Astrocyte (in vitro differentiated cells and primary cell): ENCODE measurements around the gene SRMS. TPM values are rescaled to one million over a fixed set of nuclear protein-coding genes. Genes with fewer than 3 reads are reported as not detected.

ENCODE experiments used
- DNase-seq: peaks from one replicate; pipeline ENCODE4 v3.0.0-alpha.2; 2010; ENCODE audit warnings: low read depth
- FAIRE-seq: peaks from 2 replicates; lab custom pipeline; 2011; peaks lifted over from hg19 to GRCh38; lab: Jason Lieb, UNC
- H2AFZ ChIP-seq: 2 replicates; pipeline ENCODE4 v1.6.0; 2012; ENCODE audit warnings: low read depth, low read length, inconsistent platforms
- H3K27ac ChIP-seq: 2 replicates; pipeline ENCODE4 v1.5.1; 2011; ENCODE audit warnings: low read depth, low read length, inconsistent platforms
- H3K27me3 ChIP-seq: 2 replicates; pipeline ENCODE4 v1.6.0; 2011; ENCODE audit warnings: low read length, inconsistent platforms; ENCODE audit not compliant: insufficient read depth
- H3K36me3 ChIP-seq: 2 replicates; pipeline ENCODE4 v1.5.1; 2011; ENCODE audit warnings: low read length, inconsistent platforms; ENCODE audit not compliant: insufficient read depth
- H3K4me1 ChIP-seq: 2 replicates; pipeline ENCODE4 v1.5.1; 2011; ENCODE audit warnings: low read length, inconsistent platforms; ENCODE audit not compliant: insufficient read depth
- H3K4me2 ChIP-seq: 2 replicates; pipeline ENCODE4 v1.6.0; 2012; ENCODE audit warnings: low read length, inconsistent platforms
- H3K4me3 ChIP-seq: 2 replicates; pipeline ENCODE4 v1.5.1; 2011; ENCODE audit warnings: low read depth, mild to moderate bottlenecking, low read length, inconsistent platforms; ENCODE audit not compliant: insufficient read depth
- H3K79me2 ChIP-seq: 2 replicates; pipeline ENCODE4 v1.6.0; 2012; ENCODE audit warnings: mild to moderate bottlenecking, low read length, inconsistent platforms; ENCODE audit not compliant: insufficient read depth
- H3K9ac ChIP-seq: 2 replicates; pipeline ENCODE4 v1.6.0; 2012; ENCODE audit warnings: mild to moderate bottlenecking, low read length, inconsistent platforms
- H3K9me3 ChIP-seq: 2 replicates; pipeline ENCODE4 v1.5.1; 2012; ENCODE audit warnings: low read depth, mild to moderate bottlenecking, low read length, inconsistent platforms; ENCODE audit not compliant: insufficient read depth
- H4K20me1 ChIP-seq: 2 replicates; pipeline ENCODE4 v1.6.0; 2012; ENCODE audit warnings: low read length, inconsistent platforms; ENCODE audit not compliant: insufficient read depth
- H3K27ac Mint-ChIP-seq: one replicate; pipeline ENCODE4 v1.8.0; 2021; ENCODE audit warnings: mild to moderate bottlenecking, mixed read lengths; ENCODE audit not compliant: unreplicated experiment
- H3K27me3 Mint-ChIP-seq: one replicate; pipeline ENCODE4 v1.8.0; 2021; ENCODE audit warnings: low read depth, mixed read lengths; ENCODE audit not compliant: unreplicated experiment
- H3K36me3 Mint-ChIP-seq: one replicate; pipeline ENCODE4 v1.8.0; 2021; ENCODE audit warnings: low read depth, mixed read lengths; ENCODE audit not compliant: unreplicated experiment
- H3K4me1 Mint-ChIP-seq: one replicate; pipeline ENCODE4 v1.8.0; 2021; ENCODE audit warnings: low read depth, mixed read lengths; ENCODE audit not compliant: unreplicated experiment
- H3K4me3 Mint-ChIP-seq: one replicate; pipeline ENCODE4 v1.8.0; 2021; ENCODE audit warnings: mild to moderate bottlenecking, moderate library complexity, mixed read lengths; ENCODE audit not compliant: unreplicated experiment
- H3K9me3 Mint-ChIP-seq: one replicate; pipeline ENCODE4 v1.8.0; 2021; ENCODE audit warnings: mild to moderate bottlenecking, mixed read lengths; ENCODE audit not compliant: unreplicated experiment
- EZH2 ChIP-seq: IDR thresholded peaks from 2 replicates; pipeline ENCODE4 v1.6.1; 2012; ENCODE audit warnings: mild to moderate bottlenecking, low read length, inconsistent platforms; ENCODE audit not compliant: insufficient read depth
- total RNA-seq: library from RNA; stranded (reverse); gene quantifications from 2 replicates; pipeline ENCODE4 v1.2.1, GENCODE V29; 2021
- TF ChIP-seq, protein P1 (sequence below): IDR thresholded peaks from 2 replicates; pipeline ENCODE4 v1.5.1; 2011; ENCODE audit warnings: low read depth, mild to moderate bottlenecking, inconsistent platforms, low read length, moderate library complexity; ENCODE audit not compliant: insufficient read depth

SRMS gene
- total RNA-seq, 1 donor from 2014 or later = 0.14 TPM

DNA sequence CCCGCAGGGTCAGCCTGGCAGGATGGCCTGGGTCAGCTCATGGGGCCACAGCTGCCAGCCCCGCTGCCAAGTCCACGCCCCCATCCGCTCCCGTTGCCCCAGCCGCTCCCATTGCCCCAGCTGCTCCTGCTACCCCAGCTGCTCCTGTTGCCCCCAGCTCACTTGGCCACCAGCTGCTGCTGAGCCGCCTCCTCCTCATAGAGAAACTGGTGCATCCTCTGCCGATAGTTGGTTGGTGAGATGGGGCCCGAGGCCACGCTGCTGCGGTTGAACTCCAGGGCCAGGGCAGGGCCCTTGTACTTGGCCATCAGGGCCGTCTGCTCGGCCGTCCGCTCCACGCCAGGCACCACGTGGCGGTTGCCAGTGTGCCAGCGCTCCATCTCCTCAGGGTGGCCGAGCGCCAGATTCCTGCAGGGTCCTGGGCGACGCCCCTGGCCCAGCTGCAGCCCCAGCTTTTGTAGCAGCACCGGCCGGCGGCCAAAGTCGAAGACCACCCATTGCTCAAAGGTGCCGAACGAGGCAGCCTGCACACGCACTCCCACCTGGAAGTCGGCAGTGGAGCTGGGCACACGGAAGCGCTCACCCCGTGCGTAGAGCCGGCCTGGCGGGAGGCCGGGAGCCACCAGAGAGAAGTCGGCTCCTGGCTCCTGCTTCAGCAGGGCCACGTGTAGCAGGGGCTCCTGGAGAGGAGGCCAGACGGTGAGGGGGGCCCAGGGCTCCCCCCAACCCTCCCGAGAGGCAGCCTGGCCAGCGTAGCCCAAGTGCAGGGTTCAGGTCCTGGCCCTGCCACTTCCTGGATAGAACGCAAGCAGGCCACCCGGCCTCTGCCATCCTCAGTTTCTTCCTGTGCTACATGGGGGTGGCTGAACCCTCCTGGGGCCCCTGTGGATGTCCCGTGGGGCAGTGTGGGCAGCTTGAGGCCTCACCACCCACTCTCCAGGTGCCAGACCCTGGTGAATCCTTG, 21.7 kb upstream of the SRMS start:
- no peak for FAIRE-seq
- Histone ChIP-seq H3K79me2 (peaks cover 7% of the 10 kb centered on the region), H4K20me1 (peaks cover 23% of the 10 kb centered on the region), H3K4me1 (peaks cover 8% of the 10 kb centered on the region), H3K27me3 (no peaks in the 10 kb centered on the region), H3K27ac (no peak overlapping the region), H2AFZ (no peak overlapping the region), H3K4me2 (no peak overlapping the region), H3K9ac (no peak overlapping the region), H3K4me3 (no peak overlapping the region), H3K9me3 (no peaks in the 10 kb centered on the region), H3K36me3 (no peaks in the 10 kb centered on the region)
- no peak for DNase-seq
- Mint-ChIP-seq H3K27me3 (no peaks in the 10 kb centered on the region), H3K4me3 (no peak overlapping the region), H3K4me1 (no peaks in the 10 kb centered on the region), H3K36me3 (no peaks in the 10 kb centered on the region), H3K9me3 (no peaks in the 10 kb centered on the region), H3K27ac (no peak overlapping the region)
- TF ChIP-seq, protein P1, sequence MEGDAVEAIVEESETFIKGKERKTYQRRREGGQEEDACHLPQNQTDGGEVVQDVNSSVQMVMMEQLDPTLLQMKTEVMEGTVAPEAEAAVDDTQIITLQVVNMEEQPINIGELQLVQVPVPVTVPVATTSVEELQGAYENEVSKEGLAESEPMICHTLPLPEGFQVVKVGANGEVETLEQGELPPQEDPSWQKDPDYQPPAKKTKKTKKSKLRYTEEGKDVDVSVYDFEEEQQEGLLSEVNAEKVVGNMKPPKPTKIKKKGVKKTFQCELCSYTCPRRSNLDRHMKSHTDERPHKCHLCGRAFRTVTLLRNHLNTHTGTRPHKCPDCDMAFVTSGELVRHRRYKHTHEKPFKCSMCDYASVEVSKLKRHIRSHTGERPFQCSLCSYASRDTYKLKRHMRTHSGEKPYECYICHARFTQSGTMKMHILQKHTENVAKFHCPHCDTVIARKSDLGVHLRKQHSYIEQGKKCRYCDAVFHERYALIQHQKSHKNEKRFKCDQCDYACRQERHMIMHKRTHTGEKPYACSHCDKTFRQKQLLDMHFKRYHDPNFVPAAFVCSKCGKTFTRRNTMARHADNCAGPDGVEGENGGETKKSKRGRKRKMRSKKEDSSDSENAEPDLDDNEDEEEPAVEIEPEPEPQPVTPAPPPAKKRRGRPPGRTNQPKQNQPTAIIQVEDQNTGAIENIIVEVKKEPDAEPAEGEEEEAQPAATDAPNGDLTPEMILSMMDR = no peak
- no peak for TF ChIP-seq EZH2

DNA sequence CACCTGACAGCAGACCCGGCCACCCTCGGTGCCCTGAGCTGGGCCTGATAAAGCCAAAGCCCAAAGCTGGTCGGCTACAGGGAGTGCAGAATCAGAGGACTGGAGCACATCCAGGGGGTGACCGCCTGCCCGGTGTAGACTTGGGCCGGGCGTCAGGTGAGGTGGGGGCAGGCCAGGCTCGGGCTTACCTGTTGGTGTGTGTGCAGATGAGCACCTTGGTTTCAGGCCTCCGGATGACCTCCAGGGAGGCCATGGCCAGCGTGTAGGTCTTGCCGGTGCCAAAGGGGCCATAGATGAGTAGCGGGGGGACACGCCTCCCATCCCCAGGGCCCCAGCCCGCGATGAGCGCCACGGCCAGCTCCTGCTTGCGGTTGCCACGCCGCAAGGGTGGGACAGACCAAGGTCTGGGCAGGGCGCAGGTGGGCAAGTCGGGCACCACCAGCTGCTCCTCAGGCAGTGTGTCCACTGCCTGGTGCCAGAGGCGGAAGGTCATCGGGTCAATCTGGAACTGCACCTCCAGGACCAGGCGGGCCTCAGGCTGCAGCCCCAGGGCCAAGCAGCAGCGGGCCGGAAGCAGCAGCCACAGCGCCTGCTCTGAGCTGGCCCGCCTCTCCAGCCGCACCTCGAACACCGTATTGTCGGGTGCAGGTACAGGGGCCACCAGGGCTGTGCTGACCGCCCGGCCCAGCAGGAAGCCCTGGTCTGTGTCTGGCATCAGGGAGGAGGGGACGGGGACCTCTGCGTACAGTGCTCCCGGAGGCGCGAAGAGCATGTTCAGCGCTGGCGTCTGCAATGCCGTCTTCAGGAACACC, 20.8 kb upstream of the SRMS start:
- Histone ChIP-seq H3K36me3 (no peaks in the 10 kb centered on the region), H3K9me3 (no peaks in the 10 kb centered on the region), H3K79me2 (peaks cover 4% of the 10 kb centered on the region), H3K4me1 (peaks cover 4% of the 10 kb centered on the region), H3K27me3 (no peaks in the 10 kb centered on the region), H2AFZ (no peak overlapping the region), H3K4me3 (no peak overlapping the region), H3K4me2 (no peak overlapping the region), H3K9ac (no peak overlapping the region), H4K20me1 (peaks cover 20% of the 10 kb centered on the region), H3K27ac (no peak overlapping the region)
- H3K27me3 Mint-ChIP-seq = no peaks in the 10 kb centered on the region
- FAIRE-seq (no peak), DNase-seq (no peak)
- no peaks in the 10 kb centered on the region for H3K9me3 Mint-ChIP-seq
- H3K36me3 Mint-ChIP-seq = no peaks in the 10 kb centered on the region
- H3K4me1 Mint-ChIP-seq = no peaks in the 10 kb centered on the region
- H3K27ac Mint-ChIP-seq = no peak overlapping the region
- H3K4me3 Mint-ChIP-seq = no peak overlapping the region
- TF ChIP-seq, protein P1 = no peak
- TF ChIP-seq EZH2 = no peak
